ENCODE data around the gene ANKRD9.

The ANKRD9 gene

DNA sequence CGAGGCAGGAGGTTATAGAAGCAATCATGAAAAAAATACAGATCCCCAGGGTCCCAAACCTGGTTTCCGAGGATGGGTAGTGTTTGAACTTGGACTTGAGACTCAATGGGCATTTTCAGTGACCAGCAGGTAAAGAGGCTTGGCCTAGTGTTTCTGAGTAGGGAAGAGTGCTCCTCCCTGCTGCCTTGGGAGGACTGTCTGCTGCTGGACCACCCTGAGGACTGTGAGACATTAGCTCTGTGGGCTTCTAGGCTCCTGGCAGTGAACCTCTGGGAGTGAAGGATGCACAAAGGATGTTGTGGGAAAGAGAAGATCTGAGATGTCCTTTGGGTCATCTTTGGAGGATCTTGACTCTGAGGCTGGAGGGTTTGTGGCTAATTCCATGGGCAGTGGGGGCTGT lies 30.5 kb downstream of the ANKRD9 start:
- no peak for DNase-seq (ENCODE audit: low read depth in 2 of 2)

DNA sequence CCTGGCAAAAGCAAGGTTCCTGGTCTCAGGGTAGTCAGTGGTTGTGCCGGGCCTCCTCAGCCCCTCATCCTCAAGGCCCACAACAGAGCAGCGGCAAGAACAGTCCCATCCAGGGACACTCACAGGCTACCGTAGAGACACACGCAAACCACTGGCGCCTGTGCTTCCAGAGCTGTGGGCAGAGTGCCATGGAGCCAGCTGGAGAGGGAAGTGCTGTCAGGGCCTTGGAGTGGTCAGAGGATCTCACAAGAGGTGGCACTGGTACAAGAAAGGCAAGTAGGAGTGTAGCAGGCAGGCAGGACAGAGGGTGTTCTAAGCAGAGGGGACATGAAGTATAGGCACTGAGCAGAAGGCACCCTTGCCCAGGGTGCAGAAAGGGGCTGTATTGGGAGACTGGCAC lies 34.6 kb downstream of the ANKRD9 start:
- no peak for DNase-seq (ENCODE audit: low read depth in 2 of 2)

DNA sequence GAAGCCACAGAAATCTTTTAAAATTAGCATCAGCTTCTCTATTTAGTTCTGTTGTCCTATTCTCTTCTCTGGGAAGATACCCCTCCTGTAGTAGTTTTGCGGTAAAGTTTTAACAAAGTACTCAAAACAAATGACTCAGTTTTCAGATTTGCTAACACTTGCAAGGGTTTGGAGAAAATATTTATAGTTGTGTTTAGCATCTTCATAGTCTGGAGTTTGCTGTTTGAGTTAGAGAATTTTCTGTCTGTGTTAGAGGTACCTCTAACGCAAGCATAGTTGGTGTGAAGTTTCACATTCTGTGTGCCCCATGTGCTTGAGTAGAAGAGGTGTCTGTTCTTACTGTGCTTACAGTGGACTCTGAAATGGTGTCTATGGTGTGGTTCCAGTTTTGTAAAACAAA lies 36.0 kb downstream of the ANKRD9 start:
- no peak for DNase-seq (ENCODE audit: low read depth in 2 of 2)

DNA sequence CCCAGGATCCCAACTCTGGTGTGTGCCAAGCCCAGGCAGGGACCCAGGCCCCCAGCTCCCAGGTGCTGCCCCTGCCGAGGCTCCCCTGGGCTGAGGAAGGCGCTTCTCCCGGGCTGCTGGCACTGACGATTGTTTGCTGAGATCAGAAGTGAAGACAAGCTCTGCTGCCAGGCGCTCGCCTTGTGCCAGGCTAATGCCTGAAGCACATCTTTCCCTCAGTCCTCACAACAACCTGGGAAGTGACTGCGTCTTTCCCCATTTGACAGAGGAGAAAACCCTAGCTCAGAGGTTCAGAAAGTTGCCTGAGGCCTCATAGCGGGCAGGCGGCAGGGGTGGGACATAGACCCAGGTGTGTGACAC lies 36.8 kb downstream of the ANKRD9 start:
- no peak for DNase-seq (ENCODE audit: low read depth in 2 of 2)

DNA sequence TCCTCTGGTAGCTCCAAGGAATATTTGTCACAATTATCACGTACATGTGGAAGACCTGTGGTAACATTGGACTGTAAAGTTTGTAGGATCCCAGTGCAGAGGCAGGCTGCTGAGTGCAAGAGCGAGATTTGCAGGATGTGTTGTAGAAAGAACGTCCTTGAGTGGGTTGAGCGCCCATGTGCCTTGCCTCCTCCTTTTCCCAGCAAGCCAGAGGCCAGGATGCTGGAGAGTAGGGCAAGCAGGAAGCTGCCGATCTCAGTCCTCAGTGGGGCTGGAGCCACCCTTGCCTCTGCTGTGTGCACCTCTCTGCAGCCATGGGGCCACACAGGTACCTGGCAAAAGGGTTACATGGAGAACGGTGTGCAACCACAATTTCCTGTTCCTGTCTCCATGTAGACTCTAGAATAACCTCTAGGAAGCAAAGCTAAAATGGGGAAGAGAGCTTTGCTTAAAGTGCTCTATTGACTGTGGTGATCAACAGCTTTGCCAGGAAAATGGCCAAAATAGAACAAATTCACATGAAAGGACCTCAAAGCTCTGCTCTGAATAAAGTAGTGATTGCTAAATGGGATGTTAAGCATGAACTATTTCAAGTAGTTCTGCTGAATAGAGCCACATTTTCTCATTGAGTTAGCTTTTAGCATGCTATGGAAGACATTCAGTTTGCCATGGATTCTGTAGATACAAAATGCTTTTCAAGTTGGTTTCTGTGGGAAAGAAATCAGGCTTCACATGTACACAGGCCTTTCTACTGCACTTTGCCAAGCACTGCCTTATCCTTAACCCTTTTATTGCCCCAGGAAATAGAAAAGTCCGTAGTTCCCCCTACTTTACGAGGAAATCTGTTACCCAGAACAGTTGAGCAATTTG lies 37.4 kb downstream of the ANKRD9 start:
- DNase-seq (ENCODE audit: low read depth in 2 of 2), result no peak

DNA sequence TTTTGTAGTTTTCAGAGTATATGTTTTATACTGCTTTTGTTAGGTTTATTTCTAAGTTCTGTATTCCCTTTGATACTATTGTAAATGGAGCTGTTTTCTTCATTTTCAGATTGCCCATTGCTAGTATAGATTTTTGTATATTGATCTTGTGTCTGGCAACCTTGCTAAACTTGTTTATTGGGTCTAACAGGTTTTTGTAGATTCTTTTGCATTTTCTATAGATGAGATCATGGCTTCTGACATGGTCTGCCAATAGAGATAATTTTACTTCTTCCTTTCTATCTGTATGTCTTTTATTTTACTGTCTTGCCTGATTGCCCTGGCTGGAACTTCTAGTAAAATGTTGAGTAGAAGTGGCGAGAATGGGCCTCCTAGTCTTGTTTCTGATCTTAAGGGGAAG lies 40.3 kb downstream of the ANKRD9 start:
- no peak for DNase-seq (ENCODE audit: low read depth in 2 of 2)

DNA sequence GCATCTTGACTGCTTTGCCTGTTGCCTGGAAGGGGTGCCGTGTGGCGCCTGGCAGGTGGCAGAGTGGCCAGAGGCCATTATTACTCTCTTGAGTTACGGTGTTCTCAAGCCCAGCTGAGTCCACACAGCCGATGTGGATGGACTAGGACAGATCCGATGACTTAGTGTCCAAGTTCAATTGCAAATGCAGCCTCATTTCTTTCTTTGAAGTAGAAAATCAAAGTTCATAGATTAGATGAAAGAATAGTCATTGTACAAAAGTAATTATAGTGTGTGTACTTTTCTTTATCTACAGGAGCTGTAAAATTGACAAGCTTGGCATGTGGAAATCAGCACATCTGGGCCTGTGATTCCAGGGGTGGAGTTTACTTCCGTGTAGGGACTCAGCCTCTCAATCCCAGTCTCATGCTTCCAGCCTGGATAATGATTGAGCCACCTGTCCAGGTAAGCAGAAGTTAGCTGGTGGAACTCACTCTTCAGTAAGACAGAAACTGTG lies 44.7 kb downstream of the ANKRD9 start:
- no peak for DNase-seq (ENCODE audit: low read depth in 2 of 2)

DNA sequence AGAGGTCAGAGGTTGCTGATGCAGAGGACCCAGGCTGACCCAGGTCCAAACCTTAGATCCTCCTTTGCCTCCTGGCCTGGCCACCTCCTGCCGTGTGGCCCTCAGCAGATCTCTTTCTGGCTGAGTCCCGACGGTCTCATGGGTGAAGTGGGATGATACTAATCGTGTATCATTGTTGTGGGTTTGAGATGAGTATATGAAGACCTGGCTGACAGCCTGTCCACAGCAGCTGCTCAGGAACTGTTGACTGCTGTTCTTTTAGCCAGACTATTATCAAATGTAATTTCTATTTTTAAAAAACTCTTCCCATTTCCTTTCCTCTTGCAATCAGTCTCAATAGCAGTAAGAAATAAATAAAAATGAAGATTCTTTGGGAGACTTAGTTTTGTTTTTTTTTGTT lies 45.6 kb downstream of the ANKRD9 start:
- DNase-seq (ENCODE audit: low read depth in 2 of 2), result no peak

DNA sequence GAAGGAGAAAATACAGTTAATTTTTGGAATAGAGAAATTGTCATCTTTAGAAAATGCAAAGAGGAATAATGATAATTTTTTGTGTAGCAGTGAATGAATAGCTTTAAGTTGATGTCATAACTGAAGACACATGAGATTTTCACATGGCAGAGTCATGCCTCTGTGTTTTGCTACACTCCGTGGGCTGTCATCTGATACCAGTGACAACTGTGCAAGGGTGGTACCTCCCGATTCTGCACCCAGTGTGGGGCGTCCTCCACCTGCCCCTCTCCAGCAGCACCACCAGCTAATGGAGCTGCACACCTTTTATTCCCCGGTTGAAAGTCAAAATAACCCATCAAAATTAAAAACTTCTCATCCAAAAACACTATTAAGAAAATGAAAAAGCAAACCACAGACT lies 47.2 kb downstream of the ANKRD9 start:
- DNase-seq (ENCODE audit: low read depth in 2 of 2), result no peak

DNA sequence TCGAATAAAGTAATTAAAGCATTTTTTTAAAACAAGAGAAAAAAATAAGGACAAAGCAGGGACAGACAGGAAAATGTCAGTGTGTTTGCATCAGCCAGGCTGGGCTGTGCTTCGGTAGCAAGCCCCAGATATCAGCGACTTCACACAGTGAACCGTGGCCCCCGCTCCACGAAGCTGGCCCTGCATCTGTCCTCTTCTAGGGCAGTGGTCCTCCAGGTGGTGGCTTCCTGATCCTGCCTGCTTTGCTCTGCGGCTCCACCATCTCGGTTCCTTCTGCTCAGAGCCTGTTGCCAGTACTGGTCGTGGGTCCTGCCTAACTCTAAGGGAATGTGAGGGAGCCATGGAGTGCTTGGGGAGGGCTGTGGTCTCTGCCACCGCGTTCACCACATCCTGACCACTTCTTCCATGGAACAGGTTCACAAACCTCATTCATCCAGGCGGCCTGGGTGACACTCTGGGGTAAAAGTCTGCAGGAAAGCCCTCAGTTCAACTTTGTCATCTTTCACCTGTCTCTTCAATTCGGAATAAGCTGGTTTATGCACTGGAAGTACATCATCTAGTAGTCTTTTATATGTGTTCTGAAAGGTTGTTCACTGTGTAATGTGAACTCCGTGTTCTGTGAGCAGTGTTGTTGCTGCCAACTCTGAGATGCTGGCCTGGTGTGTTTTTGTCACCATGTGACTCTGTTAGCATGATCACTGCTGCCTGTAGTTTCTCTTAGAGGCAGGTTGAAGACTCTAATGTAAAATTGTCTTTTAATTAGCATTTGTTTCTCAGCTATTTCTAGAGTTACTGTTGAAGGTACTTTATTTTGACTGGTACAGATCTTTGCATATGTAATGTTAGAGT lies 47.9 kb downstream of the ANKRD9 start:
- DNase-seq (ENCODE audit: low read depth in 2 of 2), result no peak

DNA sequence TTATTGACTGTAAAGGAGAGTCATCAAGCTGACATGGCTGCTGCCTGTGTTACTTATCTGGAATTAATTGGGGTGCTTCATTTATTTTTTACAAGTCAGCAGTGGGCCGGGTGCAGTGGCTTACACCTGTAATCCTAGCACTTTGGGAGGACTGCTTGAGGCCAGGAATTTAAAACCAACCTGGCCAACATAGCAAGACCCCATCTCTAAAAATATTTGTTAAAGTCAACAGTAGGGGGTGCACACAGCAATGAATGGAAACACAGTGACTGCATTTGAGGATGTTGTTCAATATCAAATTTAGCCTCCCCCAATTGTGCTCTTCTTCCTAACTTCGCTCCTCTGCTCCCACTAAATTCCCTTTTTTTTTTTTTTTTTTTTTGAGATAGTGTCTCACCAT lies 52.1 kb downstream of the ANKRD9 start:
- DNase-seq (ENCODE audit: low read depth in 2 of 2), result no peak

DNA sequence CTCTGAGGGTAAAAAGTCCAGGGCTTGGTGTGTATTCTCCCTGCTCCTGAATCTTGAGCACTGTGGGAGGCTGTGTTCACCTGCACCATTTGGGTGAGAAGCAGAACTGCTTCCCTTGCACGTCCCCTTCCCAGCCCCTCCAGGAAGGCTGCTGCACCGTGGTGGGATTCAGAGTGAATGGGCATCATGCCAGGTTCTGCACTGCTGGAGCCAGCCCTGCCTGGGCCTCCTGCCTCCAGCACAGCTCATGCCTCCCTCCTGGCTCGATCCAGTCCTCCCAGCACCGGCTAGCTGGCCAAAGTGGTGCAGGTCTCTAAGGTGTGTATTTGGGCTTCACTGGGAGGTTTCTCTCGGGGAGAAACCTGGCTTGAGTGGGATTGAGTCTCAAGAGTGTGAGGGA lies 54.9 kb downstream of the ANKRD9 start:
- no peak for DNase-seq (ENCODE audit: low read depth in 2 of 2)

DNA sequence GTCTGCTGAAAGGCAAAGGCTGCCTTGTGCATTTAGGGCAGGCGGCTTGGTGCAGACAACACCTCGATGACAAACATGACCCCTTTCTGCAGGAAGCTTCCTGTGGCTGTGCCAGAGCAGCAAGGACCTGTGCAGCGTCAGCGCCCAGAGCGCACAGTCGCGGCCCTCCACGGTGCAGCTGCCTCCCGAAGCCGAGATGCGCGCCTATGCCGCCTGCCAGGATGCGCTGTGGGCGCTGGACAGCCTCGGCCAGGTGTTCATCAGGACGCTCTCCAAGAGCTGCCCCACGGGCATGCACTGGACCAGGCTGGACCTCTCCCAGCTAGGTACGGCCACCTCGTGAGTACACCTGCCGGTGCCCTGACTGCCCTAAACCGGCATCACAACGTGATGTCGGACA lies 57.3 kb downstream of the ANKRD9 start:
- DNase-seq (ENCODE audit: low read depth in 2 of 2), result no peak

Data from activated CD4-positive, alpha-beta T cell treated with anti-CD3 and anti-CD28 coated beads for 24 hours (primary cell).